GM12878 (cell line): ENCODE measurements around the gene ADAMTSL1. TPM values are rescaled to one million over a fixed set of nuclear protein-coding genes. Genes with fewer than 3 reads are reported as not detected.

Experiments used
- ATAC-seq: fragments of 200-7000 bp; cut with Tn5 transposase; 3 replicates; pipeline ENCODE4 v1.9.1; 2020; ENCODE audit warnings: mild to moderate bottlenecking, moderate library complexity
- BruUV-seq: library from RNA; stranded (reverse); fragments of 400-500 nt; replicated peaks from 2 replicates; lab custom pipeline; 2021; lab: Mats Ljungman, UMichigan
- CTCF ChIA-PET: fragments of 300-600 bp; sonication (Branson Sonifier 250); formaldehyde crosslinking; extraction: SDS; loops from one replicate; lab custom pipeline; 2021; ENCODE audit warnings: inconsistent platforms; lab: Yijun Ruan, JAX
- POLR2A ChIA-PET: fragments of 350-600 bp; formaldehyde crosslinking; extraction: SDS; loops from one replicate; lab custom pipeline; 2021; ENCODE audit warnings: inconsistent platforms; lab: Charles Lee
- RAD21 ChIA-PET: fragments of 300-600 bp; sonication (Branson Sonifier 250); formaldehyde crosslinking; loops from one replicate; lab custom pipeline; 2023; ENCODE audit warnings: antibody characterized with exemption; ENCODE audit not compliant: unreplicated experiment; lab: Charles Lee
- SMC1A ChIA-PET: fragments of 300-600 bp; sonication (Branson Sonifier 250); formaldehyde crosslinking; loops from one replicate; lab custom pipeline; 2023; ENCODE audit not compliant: unreplicated experiment, uncharacterized antibody; lab: Charles Lee
- DNase-seq: peaks from one replicate; pipeline ENCODE4 v3.0.0-alpha.2; 2011; ENCODE audit warnings: low read depth, low spot score
- FAIRE-seq: peaks from 3 replicates; lab custom pipeline; 2011; peaks lifted over from hg19 to GRCh38; lab: Jason Lieb, UNC
- H2AFZ ChIP-seq: 2 replicates; pipeline ENCODE4 v1.6.0; 2011; ENCODE audit warnings: low read depth, low read length, control low read depth; ENCODE audit not compliant: control insufficient read depth
- H3K27ac ChIP-seq: 2 replicates; pipeline ENCODE4 v1.5.1; 2011; ENCODE audit warnings: control low read depth; ENCODE audit not compliant: control insufficient read depth, insufficient read depth
- H3K27me3 ChIP-seq, 2 experiments: replicated peaks in 1 of 2; 2 replicates each; pipeline versions ENCODE4 v1.6.0 to v1.6.1; 2011; ENCODE audit warnings: low read length in 1 of 2; ENCODE audit not compliant: control insufficient read depth in 2 of 2, insufficient read depth in 2 of 2
- H3K36me3 ChIP-seq, 2 experiments: 2 replicates each; pipeline ENCODE4 v1.5.1; 2011; ENCODE audit warnings: low read length in 1 of 2; ENCODE audit not compliant: control insufficient read depth in 2 of 2, insufficient read depth in 2 of 2
- H3K4me1 ChIP-seq: 2 replicates; pipeline ENCODE4 v1.6.1; 2011; ENCODE audit warnings: mild to moderate bottlenecking, low read length, moderate library complexity, mixed read lengths; ENCODE audit not compliant: control insufficient read depth, insufficient read depth
- H3K4me2 ChIP-seq: 2 replicates; pipeline ENCODE4 v1.6.0; 2011; ENCODE audit warnings: control low read depth; ENCODE audit not compliant: control insufficient read depth, insufficient read depth
- H3K4me3 ChIP-seq: fragments of 200-600 bp; sonication (generic); 2 replicates; pipeline ENCODE4 v1.5.1; 2016
- H3K79me2 ChIP-seq: 2 replicates; pipeline ENCODE4 v1.6.0; 2011; ENCODE audit warnings: low read length; ENCODE audit not compliant: control insufficient read depth, insufficient read depth
- H3K9ac ChIP-seq: 2 replicates; pipeline ENCODE4 v1.8.0; 2011; ENCODE audit warnings: low read length, control low read depth, mixed read lengths; ENCODE audit not compliant: control insufficient read depth, insufficient read depth
- H3K9me3 ChIP-seq: replicated peaks from 3 replicates; pipeline ENCODE4 v1.5.1; 2011; ENCODE audit warnings: mild to moderate bottlenecking, low read length; ENCODE audit not compliant: control insufficient read depth, insufficient read depth
- H4K20me1 ChIP-seq: 2 replicates; pipeline ENCODE4 v1.6.0; 2011; ENCODE audit not compliant: control insufficient read depth, insufficient read depth
- BACH1 ChIP-seq: fragments of 450-650 bp; IDR thresholded peaks from 2 replicates; pipeline ENCODE4 v1.6.1; 2017; ENCODE audit warnings: mild to moderate bottlenecking, borderline replicate concordance
- CHD4 ChIP-seq: fragments of 200-600 bp; sonication (generic); IDR thresholded peaks from 2 replicates; pipeline ENCODE4 v1.6.1; 2016; ENCODE audit warnings: mild to moderate bottlenecking
- CREM ChIP-seq: IDR thresholded peaks from 2 replicates; pipeline ENCODE4 v1.6.1; 2014; ENCODE audit warnings: antibody characterized with exemption, low read depth
- E2F4 ChIP-seq: IDR thresholded peaks from 2 replicates; pipeline ENCODE4 v1.6.1; 2012; ENCODE audit warnings: low read depth, low read length, improper control_type of control experiment
- ESRRA ChIP-seq: IDR thresholded peaks from 2 replicates; pipeline ENCODE4 v1.6.1; 2012; ENCODE audit warnings: mild to moderate bottlenecking, low read length, improper control_type of control experiment
- IRF4 ChIP-seq: IDR thresholded peaks from 2 replicates; pipeline ENCODE4 v1.6.1; 2011; ENCODE audit warnings: low read depth, low read length
- KAT2A ChIP-seq: conservative IDR thresholded peaks from 2 replicates; pipeline ENCODE4 v1.6.1; 2011; ENCODE audit warnings: low read depth, low read length; ENCODE audit not compliant: control insufficient read depth
- LARP7 ChIP-seq: fragments of 450-650 bp; IDR thresholded peaks from 2 replicates; pipeline ENCODE4 v1.6.1; 2017; ENCODE audit warnings: mild to moderate bottlenecking
- MXI1 ChIP-seq: fragments of 150-350 bp; IDR thresholded peaks from 2 replicates; pipeline ENCODE4 v1.6.1; 2011; ENCODE audit warnings: low read depth, mild to moderate bottlenecking, inconsistent platforms, low read length, improper control_type of control experiment
- PAX5 ChIP-seq: IDR thresholded peaks from 2 replicates; pipeline ENCODE4 v1.6.1; 2011; ENCODE audit warnings: low read depth, low read length, borderline replicate concordance
- RELB ChIP-seq: fragments of 450-650 bp; IDR thresholded peaks from 2 replicates; pipeline ENCODE4 v1.6.1; 2017; ENCODE audit warnings: low read depth, mild to moderate bottlenecking, moderate library complexity
- SMAD1 ChIP-seq: fragments of 450-650 bp; IDR thresholded peaks from 2 replicates; pipeline ENCODE4 v1.6.1; 2018; ENCODE audit warnings: mild to moderate bottlenecking, low read depth; ENCODE audit not compliant: partially characterized antibody
- SPI1 ChIP-seq: IDR thresholded peaks from 2 replicates; pipeline ENCODE4 v1.6.1; 2011; ENCODE audit warnings: low read depth, mild to moderate bottlenecking, low read length, moderate library complexity, borderline replicate concordance; ENCODE audit not compliant: insufficient read depth
- SUPT20H ChIP-seq: IDR thresholded peaks from 2 replicates; pipeline ENCODE4 v1.6.1; 2011; ENCODE audit warnings: low read depth, mild to moderate bottlenecking, low read length, moderate library complexity, borderline replicate concordance; ENCODE audit not compliant: control insufficient read depth
- TAF1 ChIP-seq: IDR thresholded peaks from 2 replicates; pipeline ENCODE4 v1.6.1; 2011; ENCODE audit warnings: mild to moderate bottlenecking, low read depth, low read length, borderline replicate concordance
- in situ Hi-C: fragments of 300-500 bp; cut with MboI; formaldehyde crosslinking; loops from 9 replicates; pipeline ENCODE4 v1.14.3; 2018; ENCODE audit warnings: mixed read lengths
- intact Hi-C: fragments of 100-400 bp; cut with micrococcal nuclease; formaldehyde crosslinking; loops from one replicate; pipeline ENCODE4 v1.14.2; 2022; ENCODE audit not compliant: unreplicated experiment
- polyA plus RNA-seq, 11 experiments: library from polyadenylated mRNA; depleted of rRNA in 4 of 11; unstranded in 6 of 11; stranded (reverse) in 5 of 11; fragments of >200 nt; fragmentation: Nextera tagmentation in 4 of 11; fragmentation: Illumina TruSeq in 1 of 11; extraction: Ambion mirVana in 4 of 11; extraction: Trizol in 1 of 11; gene quantifications; 1 replicate in 1 of 11; 2 replicates in 10 of 11; pipeline versions ENCODE4 v1.2.1 to v1.2.3, GENCODE V29; 2011 to 2016; ENCODE audit warnings: inconsistent platforms in 2 of 11, missing spikeins in 2 of 11, low read depth in 1 of 11
- total RNA-seq, 4 experiments: library from RNA; depleted of rRNA in 3 of 4; stranded (reverse); fragments of >200 nt in 3 of 4; fragmentation: Illumina TruSeq in 1 of 4; extraction: Trizol in 1 of 4; gene quantifications; 2 replicates each; pipeline versions ENCODE4 v1.2.1 to v1.2.3, GENCODE V29; 2013 to 2021
- TF ChIP-seq, protein P1 (sequence below): fragments of 450-650 bp; IDR thresholded peaks from 2 replicates; pipeline ENCODE4 v1.6.1; 2018; ENCODE audit warnings: borderline replicate concordance, mild to moderate bottlenecking; ENCODE audit not compliant: partially characterized antibody

Gene ADAMTSL1
- total and polyA plus RNA-seq, 10 of the 15 experiments (the other 5 are each of a cell fraction or from before 2014, with no cell fraction given), result 0.01 to 0.10 (median 0.07) TPM; not detected in 6

- no peak for TF ChIP-seq SPI1
Measured at GRCh38 chr9:18461496-18461895, 12.5 kb upstream of the ADAMTSL1 start (continued).

- ChIA-PET SMC1A (no interaction called here), RAD21 (no interaction called here), POLR2A (no interaction called here), CTCF (no interaction called here)
- H3K4me1 ChIP-seq, result no peaks in the 10 kb centered on the region
- no peaks in the 10 kb centered on the region for H3K79me2 ChIP-seq
- H3K4me3 ChIP-seq, result no peak overlapping the region
- no peak overlapping the region for H3K4me2 ChIP-seq
- no peak overlapping the region for H2AFZ ChIP-seq
- H3K27ac ChIP-seq, result no peak overlapping the region
- no peaks in the 10 kb centered on the region for H4K20me1 ChIP-seq
- no peaks in the 10 kb centered on the region for H3K9me3 ChIP-seq
- BruUV-seq, result no TSS peak
- no peak overlapping the region for H3K9ac ChIP-seq
- in situ Hi-C loops, result no loop called here
- ATAC-seq, result no peak
- H3K36me3 ChIP-seq, result no peaks in the 10 kb centered on the region
- no peak for TF ChIP-seq PAX5
- TF ChIP-seq BACH1, result no peak
- TF ChIP-seq SPI1, result no peak
- TF ChIP-seq SMAD1, result no peak
- TF ChIP-seq E2F4, result no peak
- no peak for TF ChIP-seq KAT2A
- TF ChIP-seq CHD4, result no peak
- no peak for TF ChIP-seq TAF1
- TF ChIP-seq CREM, result no peak
- TF ChIP-seq MXI1, result no peak
- TF ChIP-seq, protein P1, sequence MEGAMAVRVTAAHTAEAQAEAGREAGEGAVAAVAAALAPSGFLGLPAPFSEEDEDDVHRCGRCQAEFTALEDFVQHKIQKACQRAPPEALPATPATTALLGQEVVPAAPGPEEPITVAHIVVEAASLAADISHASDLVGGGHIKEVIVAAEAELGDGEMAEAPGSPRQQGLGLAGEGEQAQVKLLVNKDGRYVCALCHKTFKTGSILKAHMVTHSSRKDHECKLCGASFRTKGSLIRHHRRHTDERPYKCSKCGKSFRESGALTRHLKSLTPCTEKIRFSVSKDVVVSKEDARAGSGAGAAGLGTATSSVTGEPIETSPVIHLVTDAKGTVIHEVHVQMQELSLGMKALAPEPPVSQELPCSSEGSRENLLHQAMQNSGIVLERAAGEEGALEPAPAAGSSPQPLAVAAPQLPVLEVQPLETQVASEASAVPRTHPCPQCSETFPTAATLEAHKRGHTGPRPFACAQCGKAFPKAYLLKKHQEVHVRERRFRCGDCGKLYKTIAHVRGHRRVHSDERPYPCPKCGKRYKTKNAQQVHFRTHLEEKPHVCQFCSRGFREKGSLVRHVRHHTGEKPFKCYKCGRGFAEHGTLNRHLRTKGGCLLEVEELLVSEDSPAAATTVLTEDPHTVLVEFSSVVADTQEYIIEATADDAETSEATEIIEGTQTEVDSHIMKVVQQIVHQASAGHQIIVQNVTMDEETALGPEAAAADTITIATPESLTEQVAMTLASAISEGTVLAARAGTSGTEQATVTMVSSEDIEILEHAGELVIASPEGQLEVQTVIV, result no peak
- TF ChIP-seq SUPT20H, result no peak
- TF ChIP-seq LARP7, result no peak
- no peak for TF ChIP-seq RELB
- TF ChIP-seq ESRRA, result no peak
- no peak for TF ChIP-seq IRF4
- intact Hi-C loops, result no loop called here
- no peaks in the 10 kb centered on the region for H3K27me3 ChIP-seq
- no peak for DNase-seq
- no peak for FAIRE-seq
Measured at GRCh38 chr9:18463991-18464390, 10.0 kb upstream of the ADAMTSL1 start.
